GM19328 (cell line): ENCODE measurements around the gene TRAP1.

Experiments used
- ATAC-seq: cut with Tn5 transposase; IDR thresholded peaks from one replicate; pipeline ENCODE4 v1.9.1; 2021; ENCODE audit warnings: mild to moderate bottlenecking, moderate library complexity; ENCODE audit not compliant: unreplicated experiment

Gene TRAP1

GRCh38 chr16:3737181-3737580 lies 19.9 kb upstream of the TRAP1 start:
- no peak for ATAC-seq

- no peak for ATAC-seq
Measured at GRCh38 chr16:3736116-3736515, 18.8 kb upstream of the TRAP1 start.

GRCh38 chr16:3735541-3735940 lies 18.2 kb upstream of the TRAP1 start:
- ATAC-seq: no peak

DNA sequence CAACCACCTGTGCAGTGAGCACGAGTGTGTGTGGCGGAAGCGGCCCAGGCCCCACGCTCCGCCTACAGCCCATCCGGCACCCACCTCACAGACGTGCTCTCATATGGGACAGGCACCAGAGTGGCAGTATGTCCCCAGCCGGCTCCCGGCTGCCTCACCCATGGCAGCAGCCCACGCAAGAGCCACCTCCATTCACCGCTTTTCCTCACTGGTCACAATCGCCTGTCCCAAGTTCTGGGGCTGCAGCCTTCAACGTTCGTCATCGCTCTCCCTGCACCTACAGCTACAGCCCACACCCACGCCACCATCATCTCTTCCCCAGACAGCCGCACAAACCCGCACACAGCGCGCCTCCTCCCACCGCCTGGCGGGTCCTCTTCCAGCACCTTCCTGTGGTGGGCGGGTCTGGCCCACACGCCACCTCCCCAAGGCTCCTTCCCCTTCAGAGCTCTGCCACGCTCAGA lies 17.5 kb upstream of the TRAP1 start:
- no peak for ATAC-seq

- ATAC-seq: no peak
Measured at GRCh38 chr16:3734084-3734757, 16.9 kb upstream of the TRAP1 start.

GRCh38 chr16:3732171-3732570 lies 14.8 kb upstream of the TRAP1 start:
- no peak for ATAC-seq

DNA sequence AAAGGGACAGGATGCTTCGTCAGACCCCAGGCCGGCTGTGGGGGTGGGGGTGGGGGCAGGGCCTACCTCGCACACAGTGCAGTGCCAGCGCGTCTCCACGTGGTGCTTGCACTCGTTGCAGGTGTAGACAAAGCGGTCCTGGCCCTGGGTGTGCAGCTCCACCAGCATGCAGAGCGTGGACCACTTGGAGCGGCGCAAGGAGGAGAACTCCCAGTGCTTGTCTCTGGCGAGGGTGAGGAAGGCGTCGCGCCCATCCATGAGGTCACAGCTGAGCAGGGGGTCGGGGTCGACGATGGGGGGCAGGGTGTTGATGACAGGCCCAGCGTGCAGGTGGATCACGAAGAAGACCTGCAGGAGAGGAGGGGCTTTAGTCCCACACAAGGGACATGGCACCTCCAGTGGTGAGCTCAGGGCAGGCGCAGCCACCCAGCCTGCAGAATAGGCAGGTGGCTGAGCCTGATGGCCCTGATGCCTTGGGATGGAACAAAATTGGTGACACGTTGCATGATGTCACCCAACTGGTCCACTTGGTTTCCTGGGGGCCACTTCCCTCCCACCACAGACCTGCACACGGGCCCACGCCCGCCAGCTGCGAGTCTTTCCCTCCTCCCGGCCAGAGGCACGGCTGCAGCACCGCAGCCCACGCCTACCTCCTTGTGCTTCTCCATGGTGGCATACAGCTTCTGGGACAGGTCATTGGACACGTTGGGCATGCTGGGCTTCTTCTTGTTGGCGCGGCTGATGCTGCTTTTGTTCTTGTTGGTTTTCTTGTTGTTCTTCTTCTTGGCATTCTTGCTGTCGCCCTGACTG lies 14.0 kb upstream of the TRAP1 start:
- ATAC-seq: no peak

DNA sequence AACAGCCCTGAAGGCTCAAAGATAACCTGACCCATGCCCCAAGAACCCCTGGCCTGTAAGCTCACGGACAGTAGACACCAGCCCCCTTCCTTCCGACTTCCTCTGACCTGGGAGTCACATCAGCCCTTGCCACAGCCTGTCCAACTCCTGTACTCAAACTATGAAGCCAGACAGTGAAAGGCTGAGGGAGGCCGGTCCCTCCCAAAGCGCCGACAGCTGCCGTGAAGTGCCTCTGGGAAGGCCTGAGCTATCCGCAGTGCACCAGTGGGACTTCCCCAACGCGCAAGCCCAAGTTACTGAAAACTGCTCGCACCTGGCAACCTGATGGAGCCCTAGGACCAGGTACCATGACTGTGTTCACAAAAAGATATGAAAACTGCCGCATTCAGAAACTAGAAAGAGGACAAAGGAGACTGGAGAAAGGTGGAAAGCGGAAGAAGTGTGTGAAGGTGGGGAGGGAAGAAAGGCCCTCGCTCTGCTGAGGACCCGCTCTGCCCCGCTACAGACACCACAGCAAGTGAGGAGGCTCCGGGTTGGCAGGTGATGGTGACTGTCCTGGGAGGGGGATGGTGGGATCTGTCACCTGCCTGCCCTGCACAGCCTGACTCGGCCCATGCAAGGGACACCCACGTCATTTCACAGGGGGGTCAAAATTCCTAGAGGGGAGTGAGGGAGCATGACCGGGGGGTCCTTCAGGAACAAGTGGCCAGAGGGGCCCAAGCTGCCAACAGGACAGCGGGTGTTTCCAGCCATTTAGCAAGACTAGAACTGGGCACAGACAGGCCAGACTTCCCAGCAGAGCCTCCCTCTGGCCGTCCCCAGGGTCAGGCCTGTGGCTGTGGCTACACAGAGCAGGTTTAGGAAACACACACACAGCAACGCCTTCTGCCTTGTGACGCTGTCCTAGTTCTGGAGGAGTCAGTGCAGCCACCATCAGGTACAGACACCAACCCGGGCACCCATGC lies 13.1 kb upstream of the TRAP1 start:
- no peak for ATAC-seq

- no peak for ATAC-seq
Measured at GRCh38 chr16:3729161-3730112, 12.1 kb upstream of the TRAP1 start.

DNA sequence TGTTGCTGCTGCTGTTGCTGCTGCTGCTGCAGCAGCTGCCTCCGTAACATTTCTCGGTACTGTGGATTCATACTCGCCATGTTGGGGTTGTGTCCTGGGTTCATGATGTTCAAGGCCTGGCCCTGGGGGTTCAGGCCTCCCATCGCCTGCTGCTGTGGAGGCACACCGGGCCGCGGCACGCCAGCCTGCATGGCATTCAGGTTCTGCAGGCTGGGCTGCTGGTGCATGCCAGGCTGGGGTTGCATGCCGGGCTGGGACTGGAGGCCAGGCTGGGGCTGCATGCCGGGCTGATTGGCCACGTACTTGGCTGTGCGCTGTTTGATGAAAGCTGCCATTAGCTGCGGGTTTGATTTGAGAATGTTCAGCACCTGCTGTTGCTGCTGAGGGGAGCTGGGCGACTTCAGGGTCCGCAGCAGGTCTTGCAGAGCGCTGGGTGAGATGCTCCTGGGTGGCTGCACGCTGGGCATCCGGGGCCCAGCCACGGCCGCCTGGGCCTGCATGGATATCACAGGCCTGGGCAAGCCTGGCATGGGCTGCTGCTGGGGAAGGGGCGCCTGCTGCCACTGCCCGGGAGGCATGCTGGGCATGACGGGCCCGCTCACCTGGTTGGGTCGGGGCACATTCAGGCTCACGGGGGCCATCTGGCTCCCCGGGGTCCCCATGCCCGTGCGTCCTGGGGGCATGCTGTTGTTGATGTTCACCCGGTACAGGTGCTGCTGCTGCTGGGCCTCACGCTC lies 11.3 kb upstream of the TRAP1 start:
- ATAC-seq: no peak

GRCh38 chr16:3727806-3728381 lies 10.6 kb upstream of the TRAP1 start:
- ATAC-seq: no peak

- ATAC-seq: no peak
Measured at GRCh38 chr16:3726021-3726687, 8.8 kb upstream of the TRAP1 start.

DNA sequence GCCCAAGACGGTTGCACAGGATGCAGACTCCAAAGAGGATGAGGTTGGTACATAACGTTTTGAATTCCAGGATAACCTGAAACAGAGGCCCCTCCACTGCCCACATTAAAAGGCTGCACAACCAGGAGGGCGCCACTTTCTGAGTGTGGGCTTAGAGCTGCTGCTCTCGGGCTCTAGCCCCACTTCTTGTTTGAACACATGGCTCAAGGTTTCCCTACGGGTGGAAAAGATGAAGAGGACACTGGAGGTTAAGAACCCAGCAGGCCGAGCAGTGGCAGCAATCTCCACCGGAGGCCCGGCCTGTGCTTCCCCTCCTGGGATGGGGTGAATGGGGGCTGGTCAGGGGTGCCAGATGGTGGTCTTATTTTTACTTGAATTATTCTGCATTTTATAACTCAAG lies 8.0 kb upstream of the TRAP1 start:
- no peak for ATAC-seq

DNA sequence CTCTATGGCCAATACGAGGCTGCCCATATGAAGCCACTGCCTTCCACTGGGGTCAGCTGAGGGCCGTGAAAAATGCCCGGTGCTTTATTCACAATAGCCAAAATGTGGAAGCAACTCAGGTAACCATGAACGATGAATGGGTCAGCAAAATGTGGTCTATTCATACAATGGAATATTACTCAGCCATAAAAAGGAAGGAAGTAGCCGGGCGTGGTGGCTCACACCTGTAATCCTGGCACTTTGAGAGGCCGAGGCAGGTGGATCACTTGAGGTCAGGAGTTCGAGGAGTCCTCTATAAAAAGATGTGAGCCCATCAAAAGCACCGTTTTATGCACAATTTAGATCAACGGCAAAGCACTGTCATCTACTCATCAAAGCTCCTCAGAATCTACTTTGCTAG lies 5.2 kb upstream of the TRAP1 start:
- ATAC-seq: no peak

DNA sequence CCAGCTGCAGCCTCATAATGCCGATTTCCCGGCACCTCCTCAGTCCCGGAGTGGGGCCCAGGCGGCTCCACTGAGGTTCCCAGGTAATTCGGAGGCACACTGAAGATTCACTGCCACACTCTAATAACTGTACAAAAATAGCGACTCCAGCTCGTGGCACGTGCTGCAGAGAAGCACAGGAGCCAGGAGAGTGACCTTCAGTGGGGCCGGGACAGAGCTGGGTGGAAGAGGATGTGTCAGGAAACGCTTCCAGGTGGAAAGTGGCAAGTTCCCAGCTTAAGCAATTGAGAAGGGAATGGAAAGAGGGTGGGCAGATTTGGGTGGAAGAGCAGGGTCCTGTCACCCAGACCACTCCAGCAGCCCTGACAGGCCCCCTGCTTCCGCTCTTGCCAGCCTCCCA lies 3.1 kb upstream of the TRAP1 start:
- no peak for ATAC-seq

DNA sequence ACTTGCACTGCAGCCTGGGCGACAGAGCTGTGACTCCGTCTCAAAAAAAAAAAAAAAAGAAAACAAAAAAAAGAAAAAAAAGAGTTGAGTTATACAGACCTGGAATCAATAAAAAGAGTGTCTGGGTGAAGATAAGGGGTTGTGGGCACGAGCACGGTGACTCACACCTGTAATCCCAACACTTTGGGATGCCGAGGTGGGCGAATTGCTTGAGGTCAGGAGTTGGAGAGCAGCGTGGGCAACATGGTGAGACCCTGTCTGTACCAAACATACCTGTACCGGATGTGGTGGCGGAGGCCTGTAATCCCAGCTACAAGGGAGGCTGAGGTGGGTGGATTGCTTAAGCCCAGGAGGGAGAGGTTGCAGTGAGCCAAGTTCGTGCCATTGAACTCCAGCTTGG lies 1.3 kb upstream of the TRAP1 start:
- no peak for ATAC-seq

GRCh38 chr16:3718019-3718391 lies 681 bp upstream of the TRAP1 start:
- ATAC-seq: no peak

GRCh38 chr16:3716831-3717234 lies 491 bp downstream of the TRAP1 start:
- ATAC-seq: peak; percentile 15

DNA sequence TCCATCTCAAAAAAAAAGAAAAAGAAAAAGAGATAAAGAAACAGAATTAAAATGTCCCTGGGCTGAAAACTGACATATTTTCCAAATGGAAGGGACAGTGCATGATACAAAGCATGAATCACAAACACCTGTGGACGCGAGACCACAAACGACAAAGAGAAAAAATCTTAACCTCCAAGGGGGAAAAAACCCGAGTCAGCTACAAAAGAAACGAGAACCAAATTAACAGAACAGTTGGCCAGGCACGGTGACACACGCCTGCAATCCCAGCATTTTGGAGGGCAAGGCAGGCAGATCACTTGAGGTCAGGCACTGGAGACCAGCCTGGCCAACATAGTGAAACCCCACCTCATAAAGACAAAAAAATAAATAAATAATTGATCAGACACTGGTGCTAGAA lies 1.9 kb downstream of the TRAP1 start:
- no peak for ATAC-seq
